ENCODE results near the gene PTPA. TPM values are rescaled to one million over a fixed set of nuclear protein-coding genes. Genes with fewer than 3 reads are reported as not detected.

Gene PTPA
- total RNA-seq, 1 experiment from 2014 or later: 62.7 TPM

GRCh38 chr9:129131300-129132145 lies 20.3 kb downstream of the PTPA start:
- no peaks in the 10 kb centered on the region for H3K9me2 ChIP-seq (replicated peaks; ENCODE audit: insufficient read depth, low read length)
- H4K20me1 ChIP-seq (ENCODE audit: insufficient read depth, low read depth, low read length): no peaks in the 10 kb centered on the region
- peaks cover 4% of the 10 kb centered on the region; the same call in 1 of the 2 replicates for H3K4me1 ChIP-seq (ENCODE audit: low read length)
- H3K9me3 ChIP-seq (ENCODE audit: low read length): no peaks in the 10 kb centered on the region
- peaks cover 34% of the 10 kb centered on the region for H3K36me3 ChIP-seq (ENCODE audit: insufficient read depth, low read length)
- no peak overlapping the region for H3K4me3 ChIP-seq (ENCODE audit: low read length)
- H3K4me2 ChIP-seq (ENCODE audit: low read depth, low read length, poor library complexity, severe bottlenecking): no peak overlapping the region
- H3K27me3 ChIP-seq (ENCODE audit: low read length): no peaks in the 10 kb centered on the region
- no peak overlapping the region for H3K9ac ChIP-seq (ENCODE audit: low read length)
- no peak overlapping the region for H3K27ac ChIP-seq (ENCODE audit: low read length)
- no peak overlapping the region for H2AFZ ChIP-seq (ENCODE audit: low read length)
- peaks cover 2% of the 10 kb centered on the region; the same call in 1 of the 2 replicates for H3K79me2 ChIP-seq (ENCODE audit: low read length)
- DNase-seq: peak; percentile 92

DNA sequence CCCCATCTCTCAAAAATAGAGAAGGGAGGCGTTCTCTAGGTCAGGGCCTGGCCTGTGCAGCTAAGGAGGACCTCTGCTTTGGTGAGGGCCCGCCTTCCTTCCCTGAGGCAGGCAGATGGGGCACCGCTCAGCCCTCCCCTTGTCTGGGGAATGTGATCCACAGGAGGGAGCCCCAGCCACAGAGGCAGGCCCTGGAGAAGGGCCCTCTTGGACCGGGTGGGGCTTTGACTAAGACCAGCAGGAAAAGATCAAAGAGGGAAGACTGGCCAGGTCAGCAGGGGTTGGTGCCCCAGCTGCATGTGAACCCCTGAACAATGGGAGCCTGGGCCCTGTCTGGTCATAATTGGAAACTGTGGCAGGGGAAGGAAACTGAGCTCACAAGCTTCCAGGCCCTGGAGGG lies 21.9 kb downstream of the PTPA start:
- Histone ChIP-seq H3K36me3 (ENCODE audit: insufficient read depth, low read length) (peaks cover 26% of the 10 kb centered on the region), H3K9ac (ENCODE audit: low read length) (no peak overlapping the region)
- no peak for DNase-seq

GRCh38 chr9:129135476-129135875 lies 24.3 kb downstream of the PTPA start:
- H3K79me2 ChIP-seq (ENCODE audit: low read length): no peaks in the 10 kb centered on the region
- H3K9ac ChIP-seq (ENCODE audit: low read length): no peak overlapping the region
- DNase-seq: no peak
- H3K4me2 ChIP-seq (ENCODE audit: low read depth, low read length, poor library complexity, severe bottlenecking): no peak overlapping the region
- no peaks in the 10 kb centered on the region for H3K9me3 ChIP-seq (ENCODE audit: low read length)
- no peaks in the 10 kb centered on the region for H3K27me3 ChIP-seq (ENCODE audit: low read length)
- H4K20me1 ChIP-seq (ENCODE audit: insufficient read depth, low read depth, low read length): no peaks in the 10 kb centered on the region
- H3K9me2 ChIP-seq (replicated peaks; ENCODE audit: insufficient read depth, low read length): no peaks in the 10 kb centered on the region
- no peak overlapping the region for H2AFZ ChIP-seq (ENCODE audit: low read length)
- no peak overlapping the region for H3K4me3 ChIP-seq (ENCODE audit: low read length)
- H3K36me3 ChIP-seq (ENCODE audit: insufficient read depth, low read length): peaks cover 17% of the 10 kb centered on the region
- H3K27ac ChIP-seq (ENCODE audit: low read length): no peak overlapping the region
- peaks cover 19% of the 10 kb centered on the region for H3K4me1 ChIP-seq (ENCODE audit: low read length)

More for the DNA sequence above, 21.9 kb downstream of the PTPA start:
- Histone ChIP-seq H3K79me2 (ENCODE audit: low read length) (no peaks in the 10 kb centered on the region), H3K9me2 (replicated peaks; ENCODE audit: insufficient read depth, low read length) (no peaks in the 10 kb centered on the region), H3K27me3 (ENCODE audit: low read length) (no peaks in the 10 kb centered on the region), H3K27ac (ENCODE audit: low read length) (no peak overlapping the region), H3K4me3 (ENCODE audit: low read length) (no peak overlapping the region), H3K9me3 (ENCODE audit: low read length) (no peaks in the 10 kb centered on the region), H4K20me1 (ENCODE audit: insufficient read depth, low read depth, low read length) (no peaks in the 10 kb centered on the region), H2AFZ (ENCODE audit: low read length) (no peak overlapping the region), H3K4me2 (ENCODE audit: low read depth, low read length, poor library complexity, severe bottlenecking) (no peak overlapping the region), H3K4me1 (ENCODE audit: low read length) (peaks cover 3% of the 10 kb centered on the region; the same call in 1 of the 2 replicates)

GRCh38 chr9:129136446-129137035 lies 25.3 kb downstream of the PTPA start:
- Histone ChIP-seq H4K20me1 (ENCODE audit: insufficient read depth, low read depth, low read length) (no peaks in the 10 kb centered on the region), H3K36me3 (ENCODE audit: insufficient read depth, low read length) (0 out of 2 replicates have a peak, but pooled peaks cover 10% of the 10 kb centered on the region), H2AFZ (ENCODE audit: low read length) (no peak overlapping the region), H3K4me3 (ENCODE audit: low read length) (no peak overlapping the region), H3K9me2 (replicated peaks; ENCODE audit: insufficient read depth, low read length) (no peaks in the 10 kb centered on the region), H3K79me2 (ENCODE audit: low read length) (no peaks in the 10 kb centered on the region), H3K9ac (ENCODE audit: low read length) (no peak overlapping the region), H3K27ac (ENCODE audit: low read length) (no peak overlapping the region), H3K4me2 (ENCODE audit: low read depth, low read length, poor library complexity, severe bottlenecking) (no peak overlapping the region), H3K4me1 (ENCODE audit: low read length) (peaks cover 30% of the 10 kb centered on the region), H3K9me3 (ENCODE audit: low read length) (no peaks in the 10 kb centered on the region), H3K27me3 (ENCODE audit: low read length) (no peaks in the 10 kb centered on the region)
- no peak for DNase-seq

DNA sequence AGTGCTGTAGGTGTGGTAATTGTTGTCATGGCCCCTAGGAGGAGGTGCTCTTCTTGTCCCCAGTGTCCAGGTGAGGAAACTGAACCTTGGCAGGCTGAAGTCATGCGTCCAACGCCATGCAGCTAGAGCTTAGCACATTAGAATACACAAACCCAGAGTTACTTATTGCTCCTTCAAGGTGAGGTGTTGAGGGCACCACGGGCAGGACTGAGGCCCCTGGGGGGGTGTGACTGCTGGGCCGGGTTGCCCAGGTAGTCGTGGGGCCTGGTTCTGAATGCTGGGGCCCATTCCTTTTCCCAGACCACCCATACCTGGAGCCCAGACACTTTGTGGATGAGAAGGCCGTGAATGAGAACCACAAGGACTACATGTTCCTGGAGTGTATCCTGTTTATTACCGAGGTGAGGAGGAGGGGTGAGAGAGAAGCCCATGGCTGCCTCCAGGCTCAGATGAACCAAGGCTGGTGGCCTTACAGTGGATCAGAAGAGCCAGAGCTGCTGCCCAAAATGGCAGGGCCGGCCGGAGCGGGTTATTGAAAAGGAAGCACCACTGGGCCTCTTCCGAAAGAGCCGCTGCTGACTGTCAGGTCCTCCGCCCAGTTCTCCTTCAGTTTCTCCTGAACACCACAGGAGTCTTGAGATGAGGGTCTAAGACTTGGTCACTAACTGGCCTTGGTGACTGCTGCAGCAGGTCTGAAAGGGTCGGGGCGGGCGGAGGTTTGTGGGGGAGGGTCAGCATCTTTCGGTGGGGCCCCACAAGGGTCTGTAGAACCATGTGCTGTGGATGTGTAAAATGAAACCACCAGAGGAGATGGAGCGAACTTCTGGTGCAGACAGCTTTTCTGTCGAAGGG lies 26.3 kb downstream of the PTPA start:
- Histone ChIP-seq H3K4me3 (ENCODE audit: low read length) (no peak overlapping the region), H3K27me3 (ENCODE audit: low read length) (no peaks in the 10 kb centered on the region), H3K36me3 (ENCODE audit: insufficient read depth, low read length) (0 out of 2 replicates have a peak, but pooled peaks cover 10% of the 10 kb centered on the region), H3K9ac (ENCODE audit: low read length) (no peak overlapping the region), H2AFZ (ENCODE audit: low read length) (no peak overlapping the region), H3K9me3 (ENCODE audit: low read length) (no peaks in the 10 kb centered on the region), H3K4me1 (ENCODE audit: low read length) (peaks cover 37% of the 10 kb centered on the region), H3K9me2 (replicated peaks; ENCODE audit: insufficient read depth, low read length) (no peaks in the 10 kb centered on the region), H3K79me2 (ENCODE audit: low read length) (no peaks in the 10 kb centered on the region), H3K4me2 (ENCODE audit: low read depth, low read length, poor library complexity, severe bottlenecking) (no peak overlapping the region), H4K20me1 (ENCODE audit: insufficient read depth, low read depth, low read length) (no peaks in the 10 kb centered on the region), H3K27ac (ENCODE audit: low read length) (no peak overlapping the region)
- no peak for DNase-seq

GRCh38 chr9:129138144-129138462 lies 26.9 kb downstream of the PTPA start:
- Histone ChIP-seq H3K4me3 (ENCODE audit: low read length) (no peak overlapping the region), H3K9me3 (ENCODE audit: low read length) (no peaks in the 10 kb centered on the region), H3K9me2 (replicated peaks; ENCODE audit: insufficient read depth, low read length) (no peaks in the 10 kb centered on the region), H3K36me3 (ENCODE audit: insufficient read depth, low read length) (0 out of 2 replicates have a peak, but pooled peaks cover 9% of the 10 kb centered on the region), H4K20me1 (ENCODE audit: insufficient read depth, low read depth, low read length) (no peaks in the 10 kb centered on the region), H3K4me1 (ENCODE audit: low read length) (peaks cover 42% of the 10 kb centered on the region), H3K27ac (ENCODE audit: low read length) (no peak overlapping the region), H2AFZ (ENCODE audit: low read length) (no peak overlapping the region), H3K9ac (ENCODE audit: low read length) (no peak overlapping the region), H3K4me2 (ENCODE audit: low read depth, low read length, poor library complexity, severe bottlenecking) (no peak overlapping the region), H3K79me2 (ENCODE audit: low read length) (no peaks in the 10 kb centered on the region; the same call in 1 of the 2 replicates), H3K27me3 (ENCODE audit: low read length) (no peaks in the 10 kb centered on the region)
- no peak for DNase-seq

GRCh38 chr9:129138476-129139232 lies 27.4 kb downstream of the PTPA start:
- Histone ChIP-seq H3K9ac (ENCODE audit: low read length) (no peak overlapping the region), H3K9me2 (replicated peaks; ENCODE audit: insufficient read depth, low read length) (no peaks in the 10 kb centered on the region), H3K9me3 (ENCODE audit: low read length) (no peaks in the 10 kb centered on the region), H3K36me3 (ENCODE audit: insufficient read depth, low read length) (peaks cover 5% of the 10 kb centered on the region; the same call in 1 of the 2 replicates), H4K20me1 (ENCODE audit: insufficient read depth, low read depth, low read length) (no peaks in the 10 kb centered on the region), H3K4me1 (ENCODE audit: low read length) (peaks cover 48% of the 10 kb centered on the region), H3K79me2 (ENCODE audit: low read length) (no peaks in the 10 kb centered on the region; the same call in 1 of the 2 replicates), H3K27me3 (ENCODE audit: low read length) (no peaks in the 10 kb centered on the region), H2AFZ (ENCODE audit: low read length) (no peak overlapping the region), H3K27ac (ENCODE audit: low read length) (no peak overlapping the region), H3K4me3 (ENCODE audit: low read length) (no peak overlapping the region), H3K4me2 (ENCODE audit: low read depth, low read length, poor library complexity, severe bottlenecking) (no peak overlapping the region)
- no peak for DNase-seq

All from Karpas-422 (cell line).